ENCODE results near the gene FUZ. TPM values are rescaled to one million over a fixed set of nuclear protein-coding genes. Genes with fewer than 3 reads are reported as not detected.

FUZ gene
- total RNA-seq, 1 experiment from 2014 or later = 10.9 TPM

DNA sequence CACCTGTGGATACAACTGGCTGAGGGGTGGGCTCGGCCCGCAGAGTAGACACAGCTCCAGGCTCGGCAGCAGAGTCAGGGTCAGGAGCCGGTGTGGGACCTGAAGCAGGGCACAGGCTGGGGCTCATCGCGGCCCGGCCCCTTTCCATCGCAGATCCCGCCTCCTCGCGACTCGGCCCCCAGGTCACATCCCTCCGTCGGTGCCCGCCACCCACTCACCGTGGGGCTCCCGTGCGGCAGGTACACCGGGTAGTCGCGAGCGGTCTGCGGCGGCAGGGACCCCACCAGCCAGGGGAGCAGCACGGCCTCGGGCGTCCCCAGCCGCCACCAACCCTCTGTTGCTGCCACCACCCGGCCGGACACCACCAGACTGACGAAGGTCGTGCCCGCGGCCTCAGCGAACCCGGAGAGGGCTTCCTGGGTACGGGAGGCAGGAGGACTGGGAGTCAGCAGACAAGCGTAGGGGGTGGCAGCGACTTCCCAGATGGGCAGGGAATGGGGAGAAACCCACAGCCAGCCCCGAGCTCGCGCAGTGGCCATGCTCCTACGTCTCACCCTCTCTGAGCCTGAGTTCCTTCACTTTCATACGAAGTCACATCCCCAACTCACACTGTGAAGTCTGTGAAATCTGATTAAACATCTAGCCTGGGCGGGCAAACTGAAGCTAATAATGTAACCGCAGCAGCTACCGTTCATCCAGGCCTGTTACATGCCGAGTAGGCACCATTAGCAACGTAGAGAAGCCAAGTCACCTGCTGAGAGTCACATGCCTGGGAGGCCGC lies 3.7 kb downstream of the FUZ start:
- TF ChIP-seq, protein P1, sequence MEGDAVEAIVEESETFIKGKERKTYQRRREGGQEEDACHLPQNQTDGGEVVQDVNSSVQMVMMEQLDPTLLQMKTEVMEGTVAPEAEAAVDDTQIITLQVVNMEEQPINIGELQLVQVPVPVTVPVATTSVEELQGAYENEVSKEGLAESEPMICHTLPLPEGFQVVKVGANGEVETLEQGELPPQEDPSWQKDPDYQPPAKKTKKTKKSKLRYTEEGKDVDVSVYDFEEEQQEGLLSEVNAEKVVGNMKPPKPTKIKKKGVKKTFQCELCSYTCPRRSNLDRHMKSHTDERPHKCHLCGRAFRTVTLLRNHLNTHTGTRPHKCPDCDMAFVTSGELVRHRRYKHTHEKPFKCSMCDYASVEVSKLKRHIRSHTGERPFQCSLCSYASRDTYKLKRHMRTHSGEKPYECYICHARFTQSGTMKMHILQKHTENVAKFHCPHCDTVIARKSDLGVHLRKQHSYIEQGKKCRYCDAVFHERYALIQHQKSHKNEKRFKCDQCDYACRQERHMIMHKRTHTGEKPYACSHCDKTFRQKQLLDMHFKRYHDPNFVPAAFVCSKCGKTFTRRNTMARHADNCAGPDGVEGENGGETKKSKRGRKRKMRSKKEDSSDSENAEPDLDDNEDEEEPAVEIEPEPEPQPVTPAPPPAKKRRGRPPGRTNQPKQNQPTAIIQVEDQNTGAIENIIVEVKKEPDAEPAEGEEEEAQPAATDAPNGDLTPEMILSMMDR (conservative IDR thresholded peaks at IDR 0.05; ENCODE audit: low read depth, low read length) = peak; percentile 53; the same call in 1 of the 2 replicates
- TF ChIP-seq EZH2 (IDR thresholded peaks at IDR 0.05; ENCODE audit: low read length, unreplicated experiment) = no peak
- Histone ChIP-seq H3K27ac (ENCODE audit: low read length) (no peak overlapping the region), H3K79me2 (ENCODE audit: low read length) (no peaks in the 10 kb centered on the region), H3K9me2 (replicated peaks; ENCODE audit: low read length) (no peaks in the 10 kb centered on the region), H3K4me1 (ENCODE audit: insufficient read depth, low read length) (peaks cover 21% of the 10 kb centered on the region), H2AFZ (ENCODE audit: low read length) (peak overlapping the region; percentile 96), H3K4me2 (ENCODE audit: low read length) (peak overlapping the region; percentile 91), H3K9ac (ENCODE audit: low read length) (peak overlapping the region; percentile 12), H3F3A (ENCODE audit: low read length, unreplicated experiment) (peaks cover 13% of the 10 kb centered on the region), H3K27me3 (ENCODE audit: low read length) (no peaks in the 10 kb centered on the region), H4K20me1 (ENCODE audit: low read length) (no peaks in the 10 kb centered on the region), H3K4me3 (ENCODE audit: low read length) (peak overlapping the region; percentile 77), H3K9me3 (ENCODE audit: low read length) (no peaks in the 10 kb centered on the region), H3K36me3 (ENCODE audit: low read depth, low read length) (peaks cover 7% of the 10 kb centered on the region)
- DNase-seq = peak; percentile 36
- ATAC-seq = peak; percentile 53
- BruUV-seq (replicated peaks) = no TSS peak
- POLR2A ChIA-PET (ENCODE audit: unreplicated experiment) = interaction anchor here (0.5 kb wide), 1 partner anchor 43 kb away, joined by 4 read pairs; the partner anchor contains the start of gene AP2A1
- CTCF ChIA-PET = interaction anchor here (0.8 kb wide), 1 partner anchor 10 kb away, joined by 7 read pairs; no protein-coding TSS in a partner anchor
- intact Hi-C loops (cut with micrococcal nuclease) = loop anchor here (5.0 kb wide), 2 partner anchors 117 to 132 kb away; partner anchors contain the start of genes CPT1C and PRMT1

DNA sequence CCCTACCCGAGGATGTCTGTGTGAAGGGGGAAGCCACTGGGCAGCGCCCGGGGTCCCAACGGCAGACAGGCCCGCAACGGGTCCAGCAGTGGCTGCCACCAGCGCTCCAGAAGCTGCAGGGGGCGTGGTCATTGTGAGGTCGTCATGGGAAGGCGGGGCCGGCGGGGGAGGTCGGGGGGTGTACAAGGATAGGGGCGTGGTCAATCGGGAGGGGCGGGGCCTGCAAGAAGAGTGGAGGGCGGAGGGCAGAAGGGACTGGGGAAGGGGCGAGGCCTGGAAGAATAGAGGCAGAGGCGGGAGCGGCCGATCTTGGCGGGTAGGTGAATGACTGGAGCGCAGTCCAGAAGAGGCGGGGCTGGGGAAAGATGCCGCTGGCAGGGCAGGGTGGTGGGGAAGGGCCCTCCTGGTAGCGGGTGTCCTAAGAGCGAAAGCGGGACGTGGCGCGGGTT lies 4.4 kb downstream of the FUZ start:
- CTCF ChIA-PET = no interaction called here
- Histone ChIP-seq H3K9me3 (ENCODE audit: low read length) (no peaks in the 10 kb centered on the region), H2AFZ (ENCODE audit: low read length) (peak overlapping the region; percentile 96), H3F3A (ENCODE audit: low read length, unreplicated experiment) (peaks cover 7% of the 10 kb centered on the region), H3K79me2 (ENCODE audit: low read length) (no peaks in the 10 kb centered on the region), H3K27me3 (ENCODE audit: low read length) (no peaks in the 10 kb centered on the region), H4K20me1 (ENCODE audit: low read length) (no peaks in the 10 kb centered on the region), H3K4me2 (ENCODE audit: low read length) (peak overlapping the region; percentile 91), H3K27ac (ENCODE audit: low read length) (no peak overlapping the region), H3K36me3 (ENCODE audit: low read depth, low read length) (peaks cover 7% of the 10 kb centered on the region), H3K9ac (ENCODE audit: low read length) (peak overlapping the region; percentile 12), H3K9me2 (replicated peaks; ENCODE audit: low read length) (no peaks in the 10 kb centered on the region), H3K4me3 (ENCODE audit: low read length) (peak overlapping the region; percentile 77), H3K4me1 (ENCODE audit: insufficient read depth, low read length) (peaks cover 15% of the 10 kb centered on the region)
- TF ChIP-seq EZH2 (IDR thresholded peaks at IDR 0.05; ENCODE audit: low read length, unreplicated experiment) = no peak
- TF ChIP-seq, protein P1 (conservative IDR thresholded peaks at IDR 0.05; ENCODE audit: low read depth, low read length) = no peak
- TF ChIP-seq EZH2phosphoT487 (IDR thresholded peaks at IDR 0.05; ENCODE audit: borderline replicate concordance, low read length) = no peak
- DNase-seq (peak; percentile 79), ATAC-seq (peak; percentile 56)
- intact Hi-C loops (cut with micrococcal nuclease) = loop anchor here (5.0 kb wide), 2 partner anchors 116 to 131 kb away; partner anchors contain the start of genes CPT1C and PRMT1
- POLR2A ChIA-PET (ENCODE audit: unreplicated experiment) = no interaction called here
- no TSS peak for BruUV-seq (replicated peaks)

Data from PC-3 (cell line).